GM18505 (cell line): ENCODE results near the gene SPG7.

ENCODE experiments used
- ATAC-seq: cut with Tn5 transposase; IDR thresholded peaks from one replicate; pipeline ENCODE4 v1.9.1; 2021; ENCODE audit not compliant: unreplicated experiment
- POLR2A ChIP-seq: IDR thresholded peaks from 4 replicates; pipeline ENCODE4 v1.6.1; 2011; ENCODE audit warnings: borderline replicate concordance; ENCODE audit not compliant: insufficient read depth, insufficient read length; ENCODE audit errors: extremely low read depth

The SPG7 gene

DNA sequence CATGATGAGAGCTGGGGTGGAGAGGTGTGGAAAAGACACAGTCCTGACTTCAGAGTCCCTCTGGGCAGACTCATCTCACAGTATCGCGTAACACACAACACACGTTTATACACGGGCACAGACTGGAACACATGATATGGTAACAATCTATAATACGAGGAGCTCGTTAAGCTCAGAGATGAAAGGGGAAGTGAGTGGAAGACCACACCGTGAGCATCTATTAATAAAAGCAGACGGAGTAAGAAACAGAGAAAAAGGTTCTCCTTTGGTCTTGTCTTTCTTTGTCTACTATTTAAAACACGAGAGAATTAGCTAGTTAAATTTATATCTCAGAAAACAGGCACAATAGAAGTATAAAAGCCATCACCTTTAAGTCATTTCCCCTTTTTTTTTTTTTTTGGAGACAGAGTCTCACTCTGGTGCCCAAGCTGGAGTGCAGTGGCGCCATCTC is 31.4 kb upstream of the SPG7 start:
- peak; percentile 52 for ATAC-seq
- TF ChIP-seq POLR2A = no peak

DNA sequence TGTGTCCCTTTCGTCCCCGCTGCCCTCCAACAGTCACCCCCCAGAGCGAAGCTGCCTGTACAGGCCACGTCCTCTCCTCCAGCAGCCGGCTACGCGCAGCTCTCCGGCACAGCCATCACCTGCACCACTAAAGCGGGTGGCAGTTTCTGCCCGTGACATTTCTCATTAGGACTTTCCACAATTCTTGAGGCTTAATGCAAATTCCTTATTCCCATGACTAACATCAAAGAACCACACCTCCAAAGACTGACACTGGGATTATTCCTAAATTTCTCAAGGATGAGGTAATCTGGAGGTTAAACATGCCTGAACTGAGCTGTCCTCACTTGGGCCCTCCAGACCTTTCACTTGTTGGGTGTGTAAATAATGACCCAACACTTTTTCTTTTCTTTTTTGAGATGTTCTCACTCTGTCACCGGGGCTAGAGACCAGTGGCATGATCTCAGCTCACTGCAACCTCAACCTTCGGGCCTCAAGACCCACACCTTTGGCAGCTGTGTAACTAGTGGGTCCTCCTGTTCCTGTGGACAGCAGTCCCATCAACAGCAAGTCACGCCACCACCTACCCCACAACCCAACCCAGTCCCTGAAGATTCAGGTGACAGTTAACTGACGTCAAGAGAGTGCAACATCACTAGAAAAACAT is 29.5 kb upstream of the SPG7 start:
- TF ChIP-seq POLR2A = no peak
- no peak for ATAC-seq

DNA sequence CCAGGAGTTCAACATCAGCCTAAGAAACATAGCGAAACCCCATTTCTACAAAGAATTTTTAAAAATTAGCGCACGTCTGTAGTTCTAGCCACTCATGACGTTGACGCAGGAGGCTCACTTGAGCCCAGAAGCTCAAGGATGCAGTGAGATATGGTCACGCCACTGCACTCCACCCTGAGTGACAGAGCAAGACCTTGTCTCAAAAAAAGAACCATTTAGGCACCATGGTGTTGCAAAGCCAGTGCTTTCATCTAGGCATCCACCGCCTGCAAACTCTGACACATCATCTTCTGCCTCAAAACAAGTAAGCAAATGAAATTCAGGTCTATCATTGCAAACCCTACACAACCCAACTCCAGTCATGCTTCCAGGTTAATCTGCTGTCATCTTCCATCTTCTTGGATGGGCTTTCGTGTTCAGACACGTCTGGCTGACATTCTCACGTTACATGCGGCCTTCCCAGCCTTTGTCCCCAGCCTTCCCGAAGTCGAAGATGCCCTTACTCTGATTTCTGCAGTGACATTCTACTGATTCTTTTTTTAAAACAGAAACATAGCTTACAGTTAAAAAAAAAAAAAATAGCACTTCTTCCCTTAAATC is 26.7 kb upstream of the SPG7 start:
- TF ChIP-seq POLR2A = no peak

DNA sequence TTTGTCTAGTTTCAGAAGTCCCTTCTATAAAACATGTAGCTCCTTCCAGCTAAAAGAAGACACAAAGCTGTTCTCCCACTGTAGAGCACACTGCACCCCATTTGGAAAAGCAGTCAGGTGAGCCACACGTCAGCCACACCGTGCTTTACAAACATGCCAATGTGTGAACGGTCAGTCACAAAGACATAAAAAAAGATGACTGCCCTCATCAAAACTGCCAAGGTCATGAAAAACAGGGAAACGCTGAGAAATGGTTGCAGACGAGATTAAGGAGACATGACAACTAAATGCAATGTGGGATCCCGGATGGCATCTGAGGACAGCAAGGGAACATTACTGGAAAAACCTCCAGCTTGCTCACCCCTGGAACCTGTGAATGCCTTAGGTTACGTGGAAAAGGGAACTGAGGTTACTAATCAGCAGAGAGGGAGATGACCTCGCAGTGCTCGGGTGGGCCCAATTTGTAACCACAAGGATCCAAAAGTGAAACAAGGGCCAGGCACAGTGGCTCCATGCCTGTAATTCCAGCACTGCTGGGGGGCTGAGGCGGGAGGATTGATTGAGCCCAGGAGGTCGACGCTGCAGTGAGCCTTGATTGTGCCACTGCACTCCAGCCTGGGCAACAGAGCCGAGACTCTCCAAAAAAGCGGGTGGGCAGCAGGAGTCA is 25.9 kb upstream of the SPG7 start:
- ATAC-seq = no peak
- no peak for TF ChIP-seq POLR2A

More for the DNA sequence above, 26.7 kb upstream of the SPG7 start:
- ATAC-seq = no peak

DNA sequence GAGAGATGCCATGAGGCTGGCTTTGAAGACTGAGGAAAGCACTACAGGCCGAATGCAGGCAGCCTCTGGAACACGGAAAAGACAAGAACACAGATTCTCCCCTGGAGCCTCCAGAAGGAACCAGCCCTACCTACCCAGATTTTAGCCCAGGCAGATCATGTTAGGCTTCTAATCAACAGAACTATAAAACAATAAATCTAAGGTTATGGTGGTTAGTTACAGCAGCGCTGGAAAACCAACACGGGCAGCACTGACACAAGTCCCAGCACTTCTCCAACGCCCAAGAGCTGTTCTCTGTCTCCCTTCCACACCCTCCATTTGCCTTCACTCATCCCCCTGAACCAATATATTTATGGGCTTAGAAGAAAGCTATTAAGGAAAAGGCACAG is 25.4 kb upstream of the SPG7 start:
- ATAC-seq = no peak
- TF ChIP-seq POLR2A = no peak

DNA sequence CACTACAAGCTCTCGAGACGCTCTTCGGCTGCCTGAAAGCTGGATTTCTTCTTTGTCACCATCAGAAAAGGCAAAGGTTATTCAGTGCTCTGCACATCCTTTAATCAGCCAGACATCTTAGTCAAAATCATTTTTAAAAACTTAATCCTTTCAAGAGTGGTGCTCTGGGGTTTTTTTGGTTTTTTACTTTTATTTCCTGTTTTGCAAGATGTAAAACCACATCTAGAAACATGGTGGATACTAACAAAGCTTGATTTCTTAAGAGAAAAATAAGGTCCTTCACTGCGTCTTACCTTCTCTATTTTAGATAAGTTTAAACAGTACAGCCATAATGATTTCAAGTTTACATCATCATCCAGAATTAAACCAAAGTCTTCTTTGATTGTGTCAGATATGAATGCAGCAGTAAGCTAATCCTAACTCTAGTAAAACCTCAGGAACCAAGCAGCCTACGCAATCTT is 24.1 kb upstream of the SPG7 start:
- ATAC-seq = no peak
- no peak for TF ChIP-seq POLR2A

DNA sequence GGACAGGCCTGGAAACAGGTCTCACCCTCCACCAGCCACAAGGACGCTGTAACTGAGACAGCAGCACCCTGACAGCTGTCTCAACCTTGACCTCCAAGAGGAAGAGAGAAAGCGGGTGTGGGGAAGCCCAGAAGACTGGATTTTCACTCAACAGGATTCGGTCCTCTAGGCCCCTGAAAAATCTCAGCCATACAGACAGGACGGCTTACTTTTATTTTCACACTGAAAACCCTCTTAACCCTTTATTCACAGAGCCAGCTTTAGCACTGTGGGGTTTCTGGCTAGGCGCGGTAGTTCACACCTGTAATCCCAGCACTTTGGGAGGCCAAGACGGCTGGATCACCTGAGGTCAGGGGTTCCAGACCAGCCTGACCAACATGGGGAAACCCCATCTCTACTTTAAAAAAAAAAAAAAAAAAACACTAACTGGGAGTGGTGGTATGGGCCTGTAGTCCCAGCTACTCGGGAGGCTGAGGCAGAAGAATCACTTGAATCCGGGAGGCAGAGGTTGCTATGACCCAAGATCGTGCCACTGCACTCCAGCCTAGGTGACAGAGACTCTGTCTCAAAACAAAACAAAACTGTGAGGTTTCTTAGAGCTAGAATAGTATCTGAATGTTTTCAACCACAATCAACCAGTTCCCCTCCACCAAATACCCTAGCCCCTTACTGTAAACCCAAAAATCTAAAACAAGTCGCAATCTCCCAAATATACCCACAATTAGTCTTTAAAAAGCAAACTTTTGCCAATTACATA is 23.1 kb upstream of the SPG7 start:
- peak; percentile 24 for TF ChIP-seq POLR2A
- ATAC-seq = no peak

DNA sequence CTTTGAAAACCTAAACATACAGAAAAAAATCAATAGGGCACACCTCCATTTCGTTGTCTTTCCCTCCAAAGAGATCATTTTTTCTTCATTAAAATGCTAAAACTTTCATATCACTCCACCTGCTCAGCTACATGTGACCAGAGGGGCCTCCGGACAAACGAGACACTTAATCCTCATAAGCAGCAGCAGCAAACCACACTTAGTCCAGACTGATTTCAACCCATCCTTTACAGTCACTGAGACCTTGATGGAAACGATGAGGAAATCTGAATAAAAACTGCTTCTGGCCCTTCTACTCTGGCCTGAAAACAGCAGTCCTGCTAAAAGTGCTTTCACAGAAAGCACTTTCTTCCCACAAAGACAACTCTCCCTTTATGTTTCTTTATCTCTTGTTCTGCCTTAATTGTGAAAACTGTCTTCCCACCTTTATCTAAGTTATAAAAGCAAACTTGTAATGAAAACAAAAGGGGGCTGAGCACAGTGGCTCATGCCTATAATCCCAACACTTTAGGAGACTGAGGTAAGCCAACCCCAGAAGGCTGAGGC is 22.4 kb upstream of the SPG7 start:
- no peak for ATAC-seq
- no peak for TF ChIP-seq POLR2A

DNA sequence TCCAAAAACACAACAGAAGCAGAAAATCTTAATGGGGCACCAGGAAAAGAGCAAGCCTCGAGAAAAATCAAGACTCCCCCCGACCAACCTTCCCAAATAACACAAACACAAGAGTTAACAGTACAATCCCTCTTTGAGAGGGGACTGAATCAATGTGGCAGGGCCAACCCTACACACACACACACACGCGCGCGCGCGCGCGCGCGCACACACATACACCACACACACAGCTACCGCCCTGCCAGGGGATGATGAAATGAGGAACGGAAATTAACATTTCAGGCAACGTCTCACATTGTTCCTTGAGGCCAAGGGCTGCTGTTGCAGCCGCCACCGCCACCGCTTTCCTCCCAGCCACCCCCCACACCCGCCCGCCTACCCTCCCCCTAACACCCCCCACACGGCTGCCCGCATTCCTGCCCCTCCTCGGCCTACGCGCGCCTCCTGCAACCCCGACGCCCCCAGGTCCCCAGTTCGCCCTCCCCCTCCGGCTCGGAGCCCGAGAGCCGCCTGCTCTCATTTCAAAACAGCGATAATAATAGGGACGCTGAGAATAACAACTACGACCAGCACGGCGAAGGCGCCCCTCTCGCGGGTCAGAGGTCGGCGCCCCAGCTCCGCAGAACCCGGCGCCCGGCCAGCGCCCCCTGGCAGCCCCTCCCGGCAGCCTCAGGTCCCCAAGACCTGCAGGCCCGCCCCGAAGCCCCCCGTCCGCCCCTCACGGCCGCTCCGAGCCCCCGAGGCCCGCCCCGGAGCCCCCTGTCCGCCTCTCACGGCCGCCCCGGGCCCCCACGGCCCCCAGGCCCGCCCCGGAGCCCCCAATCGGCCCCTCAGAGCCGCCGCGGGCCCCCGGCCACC is 18.9 kb upstream of the SPG7 start:
- TF ChIP-seq POLR2A = peak; percentile 58
- peak; percentile 24 for ATAC-seq

DNA sequence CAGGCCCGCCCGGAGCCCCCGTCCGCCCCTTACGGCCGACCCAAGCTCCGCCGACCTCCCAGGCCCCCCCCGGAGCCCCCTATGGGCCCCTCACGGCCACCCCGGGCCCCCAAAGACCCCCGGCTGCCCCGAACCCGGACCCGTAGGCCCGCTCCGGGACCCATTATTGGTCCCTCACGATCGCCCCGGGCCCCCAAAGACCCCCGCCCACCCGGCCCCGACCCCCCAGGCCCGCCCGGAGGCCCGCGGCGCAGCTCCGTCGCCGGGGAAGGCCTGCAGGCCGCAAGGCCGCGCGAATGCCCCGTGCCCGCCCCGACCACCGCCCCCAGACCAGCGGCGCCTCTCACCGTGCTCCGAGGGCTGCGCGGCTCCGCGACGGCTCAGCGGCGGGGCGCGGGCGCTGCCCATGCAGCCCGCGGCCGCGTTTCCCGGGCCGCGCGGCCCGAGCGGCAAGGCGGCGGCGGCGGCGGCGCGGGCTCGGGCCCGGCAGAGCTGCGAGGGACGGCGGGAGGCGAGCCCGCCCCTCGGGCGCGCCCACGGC is 18.2 kb upstream of the SPG7 start:
- ATAC-seq = peak; percentile 0
- TF ChIP-seq POLR2A = no peak

DNA sequence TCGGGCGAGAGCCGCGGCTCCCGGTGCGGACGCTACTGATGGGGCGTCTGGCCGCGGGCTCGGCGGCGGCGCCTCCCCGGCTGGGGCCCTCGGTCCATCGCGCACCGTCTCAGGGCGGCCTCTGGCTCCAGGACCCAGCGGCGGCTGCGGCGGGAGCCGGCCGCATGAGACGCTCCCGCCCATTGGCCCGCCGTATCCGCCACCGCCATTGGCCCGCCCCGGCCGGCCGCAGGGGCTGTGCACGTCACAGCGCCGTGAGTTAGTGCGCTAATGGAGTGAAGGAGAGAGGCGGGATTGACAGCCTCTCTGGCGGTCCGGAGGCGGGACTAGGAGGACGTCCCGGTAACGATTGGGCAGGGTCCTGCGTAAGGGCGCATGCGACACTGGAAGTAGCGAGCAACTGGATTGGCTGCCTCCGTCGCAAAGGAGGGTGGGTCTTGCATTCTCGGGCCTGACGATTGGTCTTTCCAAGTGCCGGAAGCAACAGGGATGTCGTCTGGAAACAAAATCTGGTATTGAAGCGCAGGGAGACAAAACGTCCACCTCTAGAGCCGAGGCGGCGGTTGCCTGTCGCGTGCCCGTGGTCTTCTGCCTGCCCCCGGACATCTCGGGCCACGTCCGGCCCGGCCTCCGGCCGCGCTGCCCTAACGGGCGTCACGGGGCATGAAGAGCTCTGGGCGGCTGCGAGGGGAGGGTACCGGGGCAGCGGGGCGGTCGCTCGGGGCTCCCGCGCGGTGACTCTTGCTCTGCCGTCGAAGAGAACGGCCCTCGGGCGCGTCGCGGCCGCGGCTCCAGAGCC is 17.6 kb upstream of the SPG7 start, which contains the start of gene ANKRD11:
TSS of gene ANKRD11 (minus strand) at position 123 of the 799 bp plus-strand sequence. CDS start 173,542 bp downstream, outside the sequence.
- peak; percentile 77 for ATAC-seq
- peak; percentile 81 for TF ChIP-seq POLR2A
